Measurements from ENCODE around the gene LKAAEAR1.

GRCh38 chr20:64104667-64105451 lies 20.7 kb upstream of the LKAAEAR1 start:
- TF ChIP-seq CTCF (conservative IDR thresholded peaks at IDR 0.05; ENCODE audit: low read length) (no peak), EZH2phosphoT487 (IDR thresholded peaks at IDR 0.05; ENCODE audit: borderline replicate concordance, low read depth, low read length) (no peak)

Data from OCI-LY7 (cell line).